LHCN-M2 (cell line): ENCODE measurements around the gene SLC35F3. TPM values are rescaled to one million over a fixed set of nuclear protein-coding genes. Genes with fewer than 3 reads are reported as not detected.

Experiments used
- DNase-seq: peaks from one replicate; pipeline ENCODE4 v3.0.0-alpha.2; 2012; ENCODE audit warnings: low read depth
- total RNA-seq: library from RNA; depleted of rRNA; stranded (reverse); fragments of >200 nt; gene quantifications from 2 replicates; pipeline ENCODE4 v1.2.3, GENCODE V29; 2014

SLC35F3 gene
- total RNA-seq, 1 experiment from 2014 or later, result not detected

DNA sequence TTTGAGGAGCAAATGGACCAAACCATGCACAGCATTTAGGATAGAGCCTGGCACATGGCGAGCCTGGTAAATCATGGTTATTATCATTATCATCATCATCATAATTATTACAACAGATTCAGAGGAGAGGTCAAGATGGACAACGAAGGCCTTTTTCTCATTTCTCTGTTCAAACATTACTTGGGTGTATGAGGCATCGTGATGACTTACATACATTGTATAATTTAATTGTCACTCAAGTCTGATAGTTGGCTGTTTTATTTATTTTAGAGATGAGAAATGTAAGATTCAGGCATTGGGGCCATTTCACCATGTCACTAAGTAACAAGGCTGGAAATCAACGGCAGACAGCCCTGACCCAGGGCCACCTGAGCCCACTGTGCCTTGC, 68.1 kb downstream of the SLC35F3 start:
- DNase-seq, result no peak

DNA sequence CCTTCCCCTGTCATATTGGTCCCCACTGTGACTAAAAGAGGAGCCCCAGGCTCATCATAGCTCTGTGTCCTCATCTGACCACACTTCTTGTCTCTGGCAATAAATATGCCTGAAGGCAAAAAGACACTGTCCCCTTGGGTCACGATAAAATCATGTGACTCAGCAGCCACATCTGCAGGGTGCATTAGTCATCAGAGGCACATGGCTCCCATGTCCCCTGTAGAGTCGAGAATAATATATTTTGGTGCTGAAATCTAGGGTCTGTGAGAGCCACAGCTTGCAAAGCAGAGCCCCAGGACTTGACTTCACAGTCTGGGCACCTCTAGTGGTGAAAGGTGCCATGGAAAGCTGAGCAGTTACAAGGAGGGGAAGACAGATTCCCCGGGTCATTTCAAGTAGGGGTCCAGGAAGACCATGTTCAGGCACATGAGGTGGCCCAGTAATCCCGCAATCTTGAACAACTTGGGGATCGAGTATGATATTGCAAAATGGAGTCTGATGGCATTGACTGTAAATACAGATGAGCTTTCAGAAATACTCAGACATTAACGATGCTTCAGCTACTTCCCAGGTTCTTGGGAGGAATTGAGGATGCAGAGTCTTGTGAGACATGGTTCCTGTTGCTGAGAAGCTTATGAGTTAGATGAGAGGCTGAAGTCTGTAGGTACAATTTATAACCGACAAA, 68.6 kb downstream of the SLC35F3 start:
- no peak for DNase-seq

DNA sequence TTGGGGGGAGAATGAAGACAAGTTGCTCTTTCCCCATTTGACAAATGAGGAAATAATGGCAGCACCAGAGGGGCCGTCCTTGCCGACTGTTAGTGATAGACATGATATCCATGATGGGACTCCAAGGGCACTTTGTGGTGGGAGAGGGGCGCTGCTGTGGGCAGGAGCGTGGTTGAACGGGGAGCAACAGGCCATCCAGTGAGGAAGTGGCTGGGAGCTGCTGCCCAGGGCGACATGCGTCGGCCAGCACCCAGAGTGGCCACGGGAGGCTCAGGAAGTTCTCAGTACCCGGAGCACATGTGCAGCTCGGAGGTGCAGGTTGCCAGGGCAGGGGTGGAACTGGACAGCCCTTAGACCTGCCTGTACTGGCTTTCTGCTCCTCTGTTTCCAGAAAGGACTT, 71.0 kb downstream of the SLC35F3 start:
- DNase-seq, result no peak

DNA sequence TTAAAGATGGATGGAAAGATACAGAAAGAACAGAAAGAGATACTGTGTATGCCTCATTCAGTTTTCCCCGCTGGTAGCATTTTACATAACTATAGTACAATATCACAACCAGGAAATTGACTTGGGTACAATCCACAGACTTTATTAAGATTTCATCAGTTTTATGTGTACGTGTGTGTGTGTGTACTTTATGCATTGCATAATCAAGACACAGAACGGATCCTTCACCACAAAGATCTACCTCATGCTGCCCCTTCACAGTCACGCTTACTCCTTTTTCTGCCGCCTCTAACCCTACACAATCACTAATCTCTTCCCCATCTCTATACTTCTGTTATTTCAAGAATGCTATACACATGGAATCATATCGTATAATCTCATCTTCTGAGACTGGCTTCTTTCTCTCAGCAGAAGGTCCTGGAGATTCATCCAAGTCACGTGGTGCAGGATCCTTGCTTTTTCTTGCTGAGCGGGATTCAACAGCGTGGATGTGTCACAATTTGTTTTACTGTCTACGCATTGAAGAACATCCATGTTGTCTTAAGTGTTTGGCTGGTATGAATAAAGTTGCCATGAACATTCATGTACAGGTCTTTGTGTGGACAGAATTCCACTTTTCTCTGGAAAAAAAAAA, 76.7 kb downstream of the SLC35F3 start:
- no peak for DNase-seq

DNA sequence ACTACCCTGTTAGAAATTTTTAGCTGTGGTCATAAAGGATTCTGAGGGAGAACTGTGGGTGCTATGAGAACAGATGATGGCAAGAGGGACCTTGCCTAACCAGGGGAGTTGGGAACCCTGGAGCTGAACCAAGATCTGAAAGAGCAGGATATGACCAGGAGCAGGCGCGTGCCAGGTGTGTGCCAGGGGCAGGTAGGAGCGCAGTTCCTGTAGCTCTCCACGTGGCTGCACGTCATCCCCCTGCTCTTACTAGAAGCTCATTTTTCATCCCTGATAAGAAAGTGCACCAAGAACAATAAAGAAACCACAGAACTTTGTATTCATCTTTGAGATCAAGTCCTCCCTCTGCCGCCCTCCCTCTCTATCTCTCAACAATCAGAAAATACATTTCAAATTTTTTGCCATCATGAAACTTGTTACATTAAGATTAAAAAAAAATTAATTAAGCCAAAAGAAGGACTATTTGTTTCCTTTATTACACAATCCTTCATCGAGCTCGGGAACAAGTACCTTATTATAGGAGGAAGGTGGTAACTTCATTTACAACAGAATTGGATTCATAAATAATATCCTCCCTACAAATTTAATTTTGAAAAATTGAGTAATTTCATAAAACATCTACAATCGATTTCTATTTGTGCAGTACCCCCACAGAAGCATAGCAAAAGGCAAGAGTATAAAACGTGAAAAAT, 78.5 kb downstream of the SLC35F3 start:
- no peak for DNase-seq

DNA sequence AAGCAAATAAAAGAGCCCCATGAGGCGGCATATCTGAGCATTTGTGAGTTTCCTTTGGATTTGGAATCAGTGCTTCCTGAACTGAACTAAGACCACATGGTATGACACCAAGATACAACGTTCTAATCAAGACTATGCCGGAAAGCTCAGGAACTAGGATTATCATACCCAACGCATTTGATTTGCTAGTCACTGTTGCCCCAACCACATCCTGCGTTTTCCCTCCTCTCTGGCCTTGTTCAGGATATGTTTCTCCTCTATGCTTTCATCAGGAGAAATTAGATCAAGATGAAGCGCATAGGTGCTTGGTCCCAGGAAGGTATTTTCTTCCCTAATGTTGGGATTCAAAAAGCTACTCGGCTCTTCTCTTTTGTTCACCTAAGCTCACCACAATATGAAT, 79.3 kb downstream of the SLC35F3 start:
- no peak for DNase-seq

DNA sequence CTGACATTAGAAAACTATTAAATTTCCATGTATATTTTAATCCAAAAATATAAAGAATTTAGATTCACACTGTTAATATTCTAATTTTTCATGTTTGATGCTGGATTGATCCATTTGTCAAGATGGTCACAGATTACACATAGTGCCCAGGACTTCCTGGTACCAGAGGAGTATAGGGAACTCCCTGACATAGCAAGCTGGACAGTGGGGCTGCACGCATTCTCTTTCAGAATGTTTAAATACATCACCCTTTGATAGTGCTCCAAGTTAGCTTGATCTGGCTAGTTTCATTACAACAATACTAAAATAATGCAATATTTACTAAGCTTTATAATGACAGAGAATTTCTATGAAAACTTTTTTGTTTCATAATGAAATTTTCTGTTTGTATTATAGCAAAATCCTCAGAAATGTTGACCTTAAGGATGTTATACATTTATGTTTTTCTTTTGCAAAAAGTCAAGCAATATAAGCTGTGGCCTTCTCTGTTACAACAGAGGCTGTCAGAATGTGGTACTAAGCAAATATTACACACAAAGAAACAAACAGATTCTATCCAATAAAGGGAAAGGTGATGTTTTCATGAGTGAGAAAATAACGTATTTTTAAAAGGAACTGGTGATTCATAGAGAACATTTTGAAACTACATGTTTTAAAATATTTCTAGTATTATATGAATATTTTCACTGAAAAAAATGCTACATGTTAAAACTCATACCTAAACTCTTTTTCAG, 84.7 kb downstream of the SLC35F3 start:
- no peak for DNase-seq

DNA sequence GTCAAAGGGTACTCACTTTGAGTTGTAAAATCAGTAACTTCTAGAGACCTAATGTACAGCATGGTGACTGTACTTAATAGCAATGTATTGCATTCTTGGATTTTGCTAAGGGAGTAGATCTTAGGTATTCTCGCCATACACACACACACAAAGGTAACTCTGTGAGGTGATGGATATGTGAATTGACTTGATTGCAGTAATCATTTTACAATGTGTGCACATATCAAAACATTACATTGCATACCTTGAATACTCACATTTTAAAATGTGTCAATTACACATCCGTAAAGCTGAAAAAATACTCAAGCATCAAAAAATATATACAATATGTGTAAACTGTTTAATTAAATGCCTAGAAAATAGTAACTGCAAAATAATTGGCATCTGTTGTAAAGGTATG, 86.0 kb downstream of the SLC35F3 start:
- DNase-seq, result no peak

DNA sequence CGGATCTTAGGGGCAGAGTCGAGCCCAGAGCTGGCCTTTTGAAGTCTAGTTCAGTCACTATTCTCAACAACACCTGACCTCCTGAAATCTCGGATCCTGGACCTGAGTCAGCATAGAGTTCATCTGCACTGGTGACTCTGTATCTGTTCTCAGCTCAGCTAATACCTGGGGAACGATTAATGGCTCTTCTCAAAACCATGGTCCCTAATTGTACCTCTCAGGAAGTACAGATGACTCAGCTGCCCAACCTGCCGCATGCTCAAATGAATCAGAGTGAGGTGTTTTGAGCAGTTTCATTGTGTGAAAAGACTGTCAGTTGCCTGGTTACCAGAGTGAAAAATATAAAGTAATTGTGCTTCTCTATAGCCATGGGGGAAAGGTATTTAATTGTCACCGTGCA, 89.2 kb downstream of the SLC35F3 start:
- no peak for DNase-seq

DNA sequence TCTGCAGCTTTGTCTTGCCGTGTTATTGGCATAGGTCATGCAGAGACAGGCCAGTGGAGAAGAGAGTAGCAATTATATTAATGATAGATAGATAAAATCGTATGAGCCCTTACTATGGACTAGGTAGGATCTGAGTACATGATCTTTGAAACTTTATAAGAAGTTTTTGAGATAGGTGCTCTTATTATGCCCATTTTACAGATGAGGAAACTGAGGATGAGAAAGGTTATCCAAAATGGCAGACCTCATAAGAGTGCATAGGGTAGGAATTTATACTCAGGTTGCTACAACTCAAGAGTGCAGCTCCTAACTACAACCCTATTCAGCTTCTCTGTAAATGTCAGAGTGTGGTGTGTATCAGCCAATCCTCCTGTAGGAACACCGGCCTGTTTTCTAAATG, 89.6 kb downstream of the SLC35F3 start:
- no peak for DNase-seq

DNA sequence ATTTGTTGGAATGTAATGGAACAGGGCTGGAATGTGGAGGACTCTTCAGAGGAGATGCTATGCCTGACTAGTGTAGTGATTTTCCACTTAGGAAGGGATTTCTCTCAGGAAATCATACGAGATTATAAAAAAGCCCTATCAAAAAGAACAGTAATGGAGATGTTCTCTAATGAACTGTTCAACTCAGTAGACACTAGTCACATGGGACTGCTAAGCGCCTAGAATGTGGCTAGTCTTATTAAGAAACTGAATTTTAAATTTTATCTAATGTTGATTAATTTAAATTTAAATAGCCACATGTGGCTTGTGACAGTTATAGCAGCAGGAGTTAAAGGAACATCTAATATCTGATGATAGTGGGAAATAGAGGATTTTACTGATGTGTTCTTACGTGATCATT, 94.0 kb downstream of the SLC35F3 start:
- DNase-seq, result no peak

DNA sequence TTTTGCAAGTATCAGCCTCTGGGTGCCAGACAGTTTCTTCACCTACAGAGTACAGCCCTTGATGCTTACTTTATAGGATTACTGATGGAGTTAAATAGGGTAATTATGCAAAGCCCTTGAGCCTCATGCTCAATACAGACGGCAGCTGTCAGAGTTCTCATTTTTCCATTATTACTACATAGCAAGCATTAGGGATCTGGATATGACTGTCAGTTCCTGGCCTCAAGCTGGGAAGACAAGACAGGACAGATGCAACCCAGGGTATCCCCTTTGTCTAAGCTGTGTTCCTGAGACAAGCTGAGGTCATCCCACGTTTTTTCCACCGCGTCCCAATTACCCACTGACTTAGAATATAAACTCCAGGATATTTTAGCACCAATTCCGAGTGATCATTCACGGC, 94.4 kb downstream of the SLC35F3 start:
- no peak for DNase-seq

DNA sequence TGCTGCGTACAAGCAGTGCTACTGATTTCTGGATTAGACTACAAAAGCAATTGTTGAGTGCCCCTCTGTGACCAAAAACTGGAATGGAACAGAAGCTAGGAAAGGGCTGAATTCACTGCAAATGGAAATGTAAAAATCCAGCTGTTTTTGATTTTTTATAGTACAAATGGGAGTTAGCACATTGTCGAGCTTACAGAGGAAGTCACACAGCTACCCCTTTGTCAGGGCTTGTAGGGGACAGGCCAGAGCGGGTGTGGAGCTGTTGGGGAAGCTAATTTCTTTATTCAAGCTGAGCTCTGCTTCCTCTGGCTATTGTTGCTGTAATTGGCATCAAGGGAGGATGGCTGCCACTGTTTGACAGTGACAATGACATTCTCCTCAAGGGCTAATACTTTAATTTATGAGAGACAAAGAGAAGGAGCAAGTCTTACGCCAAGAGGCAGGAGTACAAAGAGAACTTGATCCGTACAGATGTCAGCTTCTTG, 96.1 kb downstream of the SLC35F3 start:
- DNase-seq, result no peak

DNA sequence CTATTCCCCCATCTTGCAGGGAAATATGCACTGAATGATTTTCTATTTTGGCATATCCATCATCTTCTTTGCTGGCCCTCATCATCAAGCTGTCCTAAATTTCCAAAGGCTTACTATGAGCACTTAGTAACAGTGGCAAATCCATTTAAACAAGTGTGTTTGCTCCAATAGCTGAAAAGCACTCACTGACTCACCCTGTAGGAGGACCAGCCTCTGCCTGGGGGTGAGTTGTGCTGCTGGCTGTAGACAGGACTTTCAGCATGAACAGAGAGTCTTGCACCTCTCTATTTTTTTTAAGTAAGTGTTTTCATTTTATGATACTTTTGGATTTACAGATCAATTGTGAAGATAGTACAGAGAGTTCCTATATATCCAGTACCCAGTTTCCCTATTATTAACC, 97.3 kb downstream of the SLC35F3 start:
- no peak for DNase-seq

DNA sequence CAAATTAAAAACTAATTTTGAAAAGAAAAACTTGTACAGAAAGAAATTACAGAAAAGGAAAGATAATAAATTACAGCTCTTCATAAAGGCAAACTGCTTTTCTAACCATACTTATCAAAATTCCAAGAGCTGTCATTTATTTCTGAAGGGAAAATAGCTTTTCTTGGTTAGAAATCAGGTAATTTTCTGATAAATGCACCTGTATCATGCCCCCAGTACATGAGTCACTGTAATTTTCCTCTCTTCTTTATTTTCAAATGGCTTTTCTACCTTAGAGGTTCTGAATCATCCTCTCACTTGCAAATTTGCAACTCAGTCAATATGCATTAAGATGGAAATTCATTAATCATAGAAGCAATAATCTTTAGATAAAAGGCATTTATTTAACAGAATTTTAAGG, 100.1 kb downstream of the SLC35F3 start:
- no peak for DNase-seq

DNA sequence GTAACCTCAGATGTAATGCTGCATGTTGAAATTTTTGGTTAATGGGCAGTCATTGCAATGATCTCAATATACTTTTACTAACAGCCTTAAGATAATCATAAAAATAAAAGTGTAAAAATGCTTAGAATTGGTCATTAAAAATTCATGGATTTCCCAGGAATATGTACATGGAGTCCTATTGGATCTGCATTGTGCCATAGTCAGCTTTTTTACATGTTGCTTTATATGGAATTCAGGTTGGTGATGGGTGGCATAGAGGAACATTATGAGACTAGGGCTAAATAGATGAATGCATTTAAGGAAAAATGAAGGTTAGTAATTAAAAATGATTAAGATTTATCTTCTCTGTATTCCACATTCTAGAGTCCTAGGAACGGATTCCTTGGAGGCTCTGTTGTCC, 103.2 kb downstream of the SLC35F3 start:
- no peak for DNase-seq

DNA sequence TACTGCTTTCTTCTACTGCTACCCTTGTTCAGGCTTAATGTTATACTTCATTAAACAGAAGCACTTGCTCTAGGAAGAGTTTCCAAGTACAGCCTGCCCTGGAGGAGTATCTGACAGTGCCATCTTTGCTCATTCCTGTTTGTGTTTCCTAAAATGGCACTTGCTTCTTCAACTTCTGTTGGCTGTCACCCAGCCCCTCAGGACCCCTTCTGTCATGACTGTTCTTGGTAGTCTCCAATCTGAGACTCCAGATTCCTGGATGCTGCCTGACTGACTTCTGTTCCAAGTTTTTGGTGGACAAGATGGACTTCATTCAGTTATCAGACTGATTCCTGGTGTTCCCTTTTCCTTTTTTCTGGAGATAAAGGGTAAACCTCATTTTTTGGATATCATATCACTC, 104.1 kb downstream of the SLC35F3 start:
- DNase-seq, result no peak

DNA sequence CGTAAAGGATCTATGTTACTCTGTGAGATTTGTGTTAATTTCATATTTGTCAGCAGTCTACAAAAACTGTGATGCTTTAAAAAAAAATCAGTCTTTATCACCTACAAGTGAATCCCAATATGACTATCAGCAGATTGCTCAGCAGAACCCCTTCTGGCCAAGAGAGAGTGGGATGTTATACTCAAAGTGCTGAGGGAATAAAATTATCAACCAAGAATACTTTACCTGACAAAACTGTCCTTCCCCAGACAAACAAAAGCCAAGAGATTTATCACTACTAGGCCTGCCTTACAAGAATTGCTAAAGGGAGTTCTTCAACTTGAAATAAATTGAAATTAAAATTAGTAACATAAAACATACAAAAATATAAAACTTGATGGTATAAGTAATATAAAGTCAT, 105.2 kb downstream of the SLC35F3 start:
- no peak for DNase-seq

DNA sequence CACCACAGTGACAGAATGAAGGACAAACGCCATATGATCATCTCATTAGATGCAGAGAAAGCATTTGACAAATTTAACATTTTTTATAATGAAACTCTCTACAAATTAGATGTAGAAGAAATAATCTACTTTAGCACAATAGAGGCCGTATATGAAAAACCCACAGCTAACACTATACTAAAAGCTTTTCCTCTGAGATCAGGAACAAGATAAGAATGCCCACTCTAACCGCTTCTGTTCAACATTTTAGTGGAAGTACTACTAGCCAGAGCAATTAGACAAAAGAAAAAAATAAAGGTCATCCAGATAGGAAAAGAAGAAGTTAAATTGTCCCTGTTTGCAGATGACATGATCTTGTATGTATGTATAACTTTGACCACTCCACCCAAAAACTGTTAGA, 109.7 kb downstream of the SLC35F3 start:
- no peak for DNase-seq

DNA sequence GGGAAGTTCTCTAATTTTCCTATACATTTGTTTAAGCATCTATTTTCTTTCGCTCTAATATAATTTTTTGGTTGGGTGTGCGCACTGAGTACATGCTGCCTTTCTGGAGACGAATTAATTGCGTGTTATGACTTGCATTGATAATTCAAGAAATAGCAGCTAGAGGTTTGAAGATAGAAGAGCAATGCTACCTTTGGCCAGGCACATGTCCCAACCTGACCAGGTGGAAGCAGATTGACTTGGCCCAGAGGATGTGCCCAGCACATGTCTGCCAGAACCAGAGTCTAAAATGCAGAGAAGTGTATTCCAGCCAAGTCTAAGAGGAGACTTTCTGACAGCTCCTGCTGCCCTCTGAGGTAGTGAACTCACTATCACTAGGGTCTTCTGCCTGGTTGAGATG, 114.3 kb downstream of the SLC35F3 start:
- DNase-seq, result no peak

DNA sequence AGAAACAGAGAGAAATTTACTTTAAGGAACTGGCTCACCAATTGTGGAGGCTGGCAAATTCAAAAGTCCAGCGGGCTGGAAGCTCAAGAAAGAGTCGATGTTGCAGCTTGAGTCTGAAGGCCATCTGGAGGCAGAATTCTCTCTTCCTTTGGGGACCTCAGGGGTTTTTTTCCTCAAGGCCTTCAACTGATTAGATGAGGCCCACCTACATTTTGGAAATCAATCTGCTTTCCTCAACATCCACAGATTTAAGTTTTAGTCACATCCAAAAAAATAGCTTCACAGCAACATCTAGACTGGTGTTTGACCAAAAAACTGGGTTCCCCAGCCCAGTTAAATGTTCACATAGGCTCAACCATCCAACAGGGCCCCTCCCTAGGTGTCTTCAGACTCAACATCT, 114.9 kb downstream of the SLC35F3 start:
- no peak for DNase-seq

DNA sequence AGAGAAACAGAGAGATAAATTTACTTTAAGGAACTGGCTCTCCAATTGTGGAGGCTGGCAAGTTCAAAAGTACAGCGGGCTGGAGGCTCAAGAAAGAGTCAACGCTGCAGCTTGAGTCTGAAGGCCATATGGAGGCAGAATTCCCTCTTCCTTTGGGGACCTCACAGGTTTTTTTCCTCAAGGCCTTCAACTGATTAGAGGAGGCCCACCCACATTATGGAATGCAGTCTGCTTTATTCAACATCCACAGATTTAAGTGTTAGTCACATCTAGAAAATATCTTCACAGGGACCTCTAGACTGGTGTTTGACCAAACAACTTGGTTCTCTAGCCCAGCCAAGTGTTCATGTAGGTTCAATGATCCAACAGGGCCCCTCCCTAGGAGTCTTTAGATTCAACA, 117.8 kb downstream of the SLC35F3 start:
- DNase-seq, result no peak
